ENCODE data around the gene PPP1R14C.

DNA sequence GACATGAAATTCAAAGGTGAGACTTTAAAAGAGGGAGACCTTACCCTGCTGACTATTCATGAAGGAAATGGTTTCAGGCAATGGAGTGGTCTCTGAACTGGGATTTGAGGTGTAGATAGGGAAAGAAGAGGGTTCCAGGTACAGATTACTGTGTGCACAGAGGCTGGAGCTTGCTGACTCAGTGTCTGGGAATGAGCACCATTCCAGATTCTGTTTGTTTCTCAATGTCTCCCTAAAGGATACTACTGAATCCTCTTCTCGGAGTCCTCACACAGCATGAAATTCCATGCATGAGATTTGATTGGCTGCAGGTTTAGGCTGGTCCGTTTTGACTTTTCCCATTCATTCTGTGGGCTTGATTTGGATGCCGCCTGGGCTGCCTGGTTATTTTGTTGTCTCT, 49.0 kb downstream of the PPP1R14C start:
- TF ChIP-seq HEYL (CRISPR knock-in tag; IDR thresholded peaks at IDR 0.05) = no peak
- no peak for TF ChIP-seq FOSL2 (IDR thresholded peaks at IDR 0.05)
- 0 out of 2 replicates have a peak, but pooled peaks have one; percentile 3 for TF ChIP-seq FOSL2 (CRISPR knock-in tag; IDR thresholded peaks at IDR 0.05)
- no peak for TF ChIP-seq EP300 (IDR thresholded peaks at IDR 0.05)
- no peak for TF ChIP-seq CTCF (IDR thresholded peaks at IDR 0.05)
- TF ChIP-seq CBX8 (IDR thresholded peaks at IDR 0.05) = no peak
- TF ChIP-seq MYC (IDR thresholded peaks at IDR 0.05; ENCODE audit: borderline replicate concordance, low read length) = no peak
- TF ChIP-seq POLR2A (IDR thresholded peaks at IDR 0.05; ENCODE audit: low read length) = no peak
- no peak for TF ChIP-seq CHD2 (IDR thresholded peaks at IDR 0.05; ENCODE audit: low read length, partially characterized antibody)
- TF ChIP-seq RFX5 (IDR thresholded peaks at IDR 0.05) = no peak
- no peak for TF ChIP-seq GATA3 (IDR thresholded peaks at IDR 0.05; ENCODE audit: borderline replicate concordance)
- no peak for TF ChIP-seq JUNB (IDR thresholded peaks at IDR 0.05)
